Embryonic facial prominence (tissue), 1 donor: ENCODE measurements around the gene CSF2.
"Not testable (repeated sequence)": the region's sequence is repeated elsewhere in the genome, so short reads cannot be mapped to it uniquely, and the experiment has no call there.

Experiments used
- DNase-seq: peaks from one replicate; pipeline ENCODE4 v3.0.0-alpha.2; 2016; ENCODE audit errors: extremely low spot score

Gene CSF2

GRCh38 chr5:132108495-132108894, 34.9 kb downstream of the CSF2 start:
- not testable (repeated sequence) for DNase-seq

- DNase-seq: not testable (repeated sequence)
Observed at GRCh38 chr5:132108957-132109356, 35.4 kb downstream of the CSF2 start.

GRCh38 chr5:132109494-132110053, 36.0 kb downstream of the CSF2 start:
- DNase-seq: no peak

- no peak for DNase-seq
Observed at GRCh38 chr5:132110195-132110594, 36.6 kb downstream of the CSF2 start.

GRCh38 chr5:132110930-132111329, 37.3 kb downstream of the CSF2 start:
- DNase-seq: no peak

- no peak for DNase-seq
Observed at GRCh38 chr5:132112111-132112510, 38.5 kb downstream of the CSF2 start.

- no peak for DNase-seq
Observed at GRCh38 chr5:132114150-132115121, 40.8 kb downstream of the CSF2 start.

- no peak for DNase-seq
Observed at GRCh38 chr5:132115375-132115774, 41.8 kb downstream of the CSF2 start.

- no peak for DNase-seq
Observed at GRCh38 chr5:132116072-132116471, 42.5 kb downstream of the CSF2 start.

GRCh38 chr5:132116909-132117489, 43.4 kb downstream of the CSF2 start:
- DNase-seq: not testable (repeated sequence)

GRCh38 chr5:132120717-132121116, 47.1 kb downstream of the CSF2 start:
- DNase-seq: not testable (repeated sequence)

GRCh38 chr5:132122971-132123370, 49.4 kb downstream of the CSF2 start:
- not testable (repeated sequence) for DNase-seq

- DNase-seq: not testable (repeated sequence)
Observed at GRCh38 chr5:132123578-132123977, 50.0 kb downstream of the CSF2 start.
